ENCODE data around the gene RABGAP1L.

GRCh38 chr1:174976436-174977108, 817.3 kb downstream of the RABGAP1L start:
- TF ChIP-seq POLR2A (IDR thresholded peaks at IDR 0.05) (no peak), EP300 (IDR thresholded peaks at IDR 0.05) (no peak), CTCF (IDR thresholded peaks at IDR 0.05) (no peak), POLR2AphosphoS5 (IDR thresholded peaks at IDR 0.05) (no peak)

Data from gastroesophageal sphincter (tissue), 3 donors.